Measurements from ENCODE around the gene LBX1. TPM values are rescaled to one million over a fixed set of nuclear protein-coding genes. Genes with fewer than 3 reads are reported as not detected.

Gene LBX1, protein sequence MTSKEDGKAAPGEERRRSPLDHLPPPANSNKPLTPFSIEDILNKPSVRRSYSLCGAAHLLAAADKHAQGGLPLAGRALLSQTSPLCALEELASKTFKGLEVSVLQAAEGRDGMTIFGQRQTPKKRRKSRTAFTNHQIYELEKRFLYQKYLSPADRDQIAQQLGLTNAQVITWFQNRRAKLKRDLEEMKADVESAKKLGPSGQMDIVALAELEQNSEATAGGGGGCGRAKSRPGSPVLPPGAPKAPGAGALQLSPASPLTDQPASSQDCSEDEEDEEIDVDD
- polyA plus RNA-seq (2011; rRNA removed) (not detected in 2 replicates), polyA plus RNA-seq (2017; fragmentation: RNase III; extraction: RNeasy Plus Mini Kit Qiagen cat#74134 plus additional on column Dnase treatment) (not detected in 3 replicates), polyA minus RNA-seq (2011; rRNA and poly(A)+ RNA removed) (not detected in 2 replicates)
- polyA plus RNA-seq (2012; cell fraction: cytosol; rRNA removed), result 0.01 TPM in 1 of 2 replicates, not detected in the other
- not detected in 2 replicates for polyA plus RNA-seq (2012; cell fraction: nucleus; rRNA removed)

DNA sequence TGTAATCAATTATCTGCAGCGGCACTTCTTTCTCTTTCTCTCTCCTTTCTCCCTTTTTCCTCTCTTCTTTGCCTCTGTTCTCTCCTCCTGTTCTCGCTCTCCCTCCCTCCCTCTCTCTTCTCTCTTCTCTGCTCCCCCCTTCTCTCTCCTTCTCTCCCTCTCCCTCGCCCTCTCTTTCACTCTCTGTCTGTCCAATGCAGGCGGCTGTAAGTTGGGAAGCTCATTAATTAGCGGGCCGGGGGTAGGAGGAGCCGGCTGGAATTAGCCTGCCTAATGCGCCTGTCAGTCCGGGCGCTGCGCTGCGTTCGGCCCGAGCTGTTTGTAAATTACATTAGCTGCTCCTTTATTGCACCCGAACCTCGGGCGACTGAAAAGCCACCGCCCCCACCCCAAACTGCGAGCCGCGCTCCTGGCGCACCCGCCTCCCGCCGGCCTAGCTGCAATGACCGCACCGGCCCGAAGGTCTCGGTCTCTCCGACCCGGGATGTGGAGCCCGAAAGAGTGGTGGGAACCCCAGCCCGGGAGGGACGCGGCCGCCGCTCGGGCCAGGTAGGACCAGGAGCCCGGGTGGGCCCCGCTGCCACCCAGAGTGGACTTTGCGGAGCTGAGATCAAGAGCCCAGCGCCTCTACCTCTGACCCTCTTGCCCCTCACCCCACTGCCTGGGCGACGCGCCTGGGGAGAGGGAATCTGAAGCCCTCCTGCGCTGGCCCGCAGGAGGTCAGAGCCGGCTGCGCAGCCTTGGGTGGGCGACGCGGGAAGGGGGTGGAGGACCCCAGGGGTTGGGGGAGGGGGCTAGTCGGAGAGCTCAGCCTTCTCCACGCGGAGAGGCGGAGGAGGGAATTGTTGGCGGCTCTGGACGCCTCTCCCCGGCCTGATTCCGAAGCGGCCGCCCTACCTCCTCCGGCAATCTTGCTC lies at the start of gene LBX1:
Gene LBX1 (minus strand): TSS at position 198 of the 917 bp plus-strand sequence. CDS start 648 bp downstream, outside the sequence.
- Histone ChIP-seq H3K27ac (peak within 1 kb of the TSS in 1 of 2 experiments; percentile 2; a peak in 1 of 6 replicates), H3K9me3 (no peaks in the 10 kb centered on the region), H3K4me2 (peak within 1 kb of the TSS; percentile 99), H3K4me1 (0 out of 3 replicates have a peak, but pooled peaks cover 3% of the 10 kb centered on the region), H3K4me3 (peak within 1 kb of the TSS; percentile 52)
- POLR2A ChIA-PET, result no interaction called here
- TF ChIP-seq ESRRA (IDR thresholded peaks at IDR 0.05; ENCODE audit: borderline replicate concordance, low read length) (no peak), NPAS2 (CRISPR knock-in tag; IDR thresholded peaks at IDR 0.05; ENCODE audit: borderline replicate concordance) (no peak), PHF8 (IDR thresholded peaks at IDR 0.05; ENCODE audit: borderline replicate concordance, low read depth) (no peak), ZFP36 (IDR thresholded peaks at IDR 0.05; ENCODE audit: borderline replicate concordance, partially characterized antibody) (no peak), FOSB (CRISPR knock-in tag; IDR thresholded peaks at IDR 0.05) (no peak), HOXA7 (CRISPR knock-in tag; IDR thresholded peaks at IDR 0.05) (no peak), MAZ (IDR thresholded peaks at IDR 0.05; ENCODE audit: borderline replicate concordance, low read depth, low read length) (no peak), HOXB13 (CRISPR knock-in tag; IDR thresholded peaks at IDR 0.05; ENCODE audit: low read depth) (no peak), JUNB (IDR thresholded peaks at IDR 0.05) (no peak)
- TF ChIP-seq, protein P1, sequence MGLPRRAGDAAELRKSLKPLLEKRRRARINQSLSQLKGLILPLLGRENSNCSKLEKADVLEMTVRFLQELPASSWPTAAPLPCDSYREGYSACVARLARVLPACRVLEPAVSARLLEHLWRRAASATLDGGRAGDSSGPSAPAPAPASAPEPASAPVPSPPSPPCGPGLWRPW (IDR thresholded peaks at IDR 0.05), result no peak
- TF ChIP-seq, protein P2, sequence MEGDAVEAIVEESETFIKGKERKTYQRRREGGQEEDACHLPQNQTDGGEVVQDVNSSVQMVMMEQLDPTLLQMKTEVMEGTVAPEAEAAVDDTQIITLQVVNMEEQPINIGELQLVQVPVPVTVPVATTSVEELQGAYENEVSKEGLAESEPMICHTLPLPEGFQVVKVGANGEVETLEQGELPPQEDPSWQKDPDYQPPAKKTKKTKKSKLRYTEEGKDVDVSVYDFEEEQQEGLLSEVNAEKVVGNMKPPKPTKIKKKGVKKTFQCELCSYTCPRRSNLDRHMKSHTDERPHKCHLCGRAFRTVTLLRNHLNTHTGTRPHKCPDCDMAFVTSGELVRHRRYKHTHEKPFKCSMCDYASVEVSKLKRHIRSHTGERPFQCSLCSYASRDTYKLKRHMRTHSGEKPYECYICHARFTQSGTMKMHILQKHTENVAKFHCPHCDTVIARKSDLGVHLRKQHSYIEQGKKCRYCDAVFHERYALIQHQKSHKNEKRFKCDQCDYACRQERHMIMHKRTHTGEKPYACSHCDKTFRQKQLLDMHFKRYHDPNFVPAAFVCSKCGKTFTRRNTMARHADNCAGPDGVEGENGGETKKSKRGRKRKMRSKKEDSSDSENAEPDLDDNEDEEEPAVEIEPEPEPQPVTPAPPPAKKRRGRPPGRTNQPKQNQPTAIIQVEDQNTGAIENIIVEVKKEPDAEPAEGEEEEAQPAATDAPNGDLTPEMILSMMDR (IDR thresholded peaks at IDR 0.05), result no peak
- ATAC-seq (no peak), DNase-seq (ENCODE audit: low read depth in 1 of 2, low spot score in 1 of 2) (no peak), FAIRE-seq (no peak)
- CTCF ChIA-PET, result interaction anchor here (0.7 to 1.5 kb wide), 7 partner anchors 9 to 349 kb away, joined by 3 to 4 read pairs (median 3); no protein-coding TSS in a partner anchor
- 27% methylated on average over 19 of the region's 63 CpGs for WGBS (ENCODE audit: missing lambda C conversion rate)

DNA sequence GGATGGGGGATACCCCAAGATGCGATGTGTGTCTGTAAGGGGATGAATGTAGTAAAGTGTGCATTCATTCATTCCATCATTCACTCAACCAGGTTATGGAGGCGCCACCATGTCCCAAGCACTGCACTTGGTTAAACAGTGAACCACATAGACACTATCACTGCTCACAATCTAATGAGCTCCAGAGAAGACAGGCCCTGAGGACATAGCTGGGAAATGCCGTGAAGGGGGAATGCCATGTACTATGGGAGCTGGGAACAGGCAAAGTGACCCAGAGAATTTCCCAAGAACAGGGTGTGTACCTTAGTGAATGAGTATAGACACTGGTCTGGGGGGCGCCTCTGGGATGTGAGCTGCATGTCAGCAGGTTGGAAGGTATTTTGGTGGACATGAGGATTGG lies 44.5 kb upstream of the LBX1 start:
- no peak for ATAC-seq
- ChIA-PET CTCF (interaction anchor here (0.9 to 27.7 kb wide), 9 partner anchors 8 to 296 kb away, joined by 3 to 206 read pairs (median 20); no protein-coding TSS in a partner anchor), POLR2A (no interaction called here)
- Histone ChIP-seq H3K27ac (no peak overlapping the region), H3K4me1 (peaks cover 5% of the 10 kb centered on the region; the same call in 1 of the 3 replicates), H3K4me2 (no peak overlapping the region), H3K9me3 (no peaks in the 10 kb centered on the region), H3K4me3 (no peak overlapping the region)
- WGBS (ENCODE audit: missing lambda C conversion rate), result 67% methylated on average over 4 of the region's 4 CpGs
- no peak for FAIRE-seq
- TF ChIP-seq NR3C1 (IDR thresholded peaks at IDR 0.05), result no peak
- no peak for DNase-seq (ENCODE audit: low read depth in 1 of 2, low spot score in 1 of 2)

DNA sequence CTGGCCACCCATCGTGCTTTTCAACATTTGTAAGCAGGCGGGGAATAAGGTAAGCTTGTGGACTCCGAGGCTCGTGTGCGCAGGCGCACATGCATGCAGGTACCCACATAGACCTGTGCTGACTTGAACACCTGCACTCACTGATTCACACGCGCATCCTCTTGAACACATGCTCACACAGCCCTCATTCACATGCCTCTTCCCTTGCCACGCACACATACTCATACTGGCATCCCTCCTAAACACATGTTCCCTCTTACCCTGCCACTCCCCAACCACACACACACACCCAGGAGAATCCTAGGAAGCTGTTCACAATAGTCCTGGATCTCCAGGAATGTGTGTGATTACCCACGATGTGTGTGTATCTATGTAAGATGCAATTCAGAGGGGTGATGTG lies 44.1 kb upstream of the LBX1 start:
- CTCF ChIA-PET, result interaction anchor here (0.6 to 27.7 kb wide), 17 partner anchors 8 to 296 kb away, joined by 3 to 206 read pairs (median 6); no protein-coding TSS in a partner anchor
- FAIRE-seq, result no peak

More for the DNA sequence above, 44.1 kb upstream of the LBX1 start:
- POLR2A ChIA-PET, result no interaction called here
- H3K4me2 ChIP-seq, result no peak overlapping the region
- no peak overlapping the region for H3K4me3 ChIP-seq
- no peak for DNase-seq (ENCODE audit: low read depth in 1 of 2, low spot score in 1 of 2)
- H3K9me3 ChIP-seq, result no peaks in the 10 kb centered on the region
- peaks cover 5% of the 10 kb centered on the region; the same call in 1 of the 3 replicates for H3K4me1 ChIP-seq
- no peak for ATAC-seq
- TF ChIP-seq EP300 (IDR thresholded peaks at IDR 0.05), result no peak
- TF ChIP-seq HOXB13 (CRISPR knock-in tag; IDR thresholded peaks at IDR 0.05; ENCODE audit: low read depth), result no peak
- TF ChIP-seq CBX8 (IDR thresholded peaks at IDR 0.05), result no peak
- TF ChIP-seq JUN (IDR thresholded peaks at IDR 0.05), result no peak
- no peak for TF ChIP-seq ZC3H11A (IDR thresholded peaks at IDR 0.05)
- no peak for TF ChIP-seq CEBPB (IDR thresholded peaks at IDR 0.05)
- TF ChIP-seq KDM5A (IDR thresholded peaks at IDR 0.05), result no peak
- no peak for TF ChIP-seq HEYL (CRISPR knock-in tag; IDR thresholded peaks at IDR 0.05)
- TF ChIP-seq ZSCAN20 (CRISPR knock-in tag; IDR thresholded peaks at IDR 0.05), result no peak
- 88% methylated on average over 10 of the region's 10 CpGs for WGBS (ENCODE audit: missing lambda C conversion rate)
- no peak overlapping the region for H3K27ac ChIP-seq

Measured in A549 (cell line).